K562 (cell line): ENCODE data around the gene GALNT12. TPM values are rescaled to one million over a fixed set of nuclear protein-coding genes. Genes with fewer than 3 reads are reported as not detected.

Experiments used
- ATAC-seq: fragments of 200-7000 bp; cut with Tn5 transposase; 3 replicates; pipeline ENCODE4 v1.9.1; 2020; ENCODE audit warnings: moderate library complexity
- BruUV-seq: library from RNA; stranded (reverse); fragments of 400-500 nt; replicated peaks from 2 replicates; lab custom pipeline; 2021; lab: Mats Ljungman, UMichigan
- CTCF ChIA-PET: fragments of 300-600 bp; formaldehyde crosslinking; extraction: SDS; loops from one replicate; lab custom pipeline; 2021; ENCODE audit warnings: low intra/inter-chr PET ratio; lab: Yijun Ruan, JAX
- POLR2A ChIA-PET: fragments of 300-600, 350-650 bp; sonication (Branson Sonifier 250); formaldehyde crosslinking; extraction: SDS; loops from one replicate; lab custom pipeline; 2021; ENCODE audit warnings: antibody characterized with exemption, inconsistent platforms; lab: Yijun Ruan, JAX
- DNase-seq, 4 experiments: peaks; one replicate each; pipeline versions ENCODE4 v3.0.0 to v3.0.0-alpha.2; 2011 to 2018; ENCODE audit warnings: low spot score in 3 of 4, mixed read lengths in 3 of 4; ENCODE audit errors: extremely low read depth in 1 of 4
- FAIRE-seq: peaks from 2 replicates; lab custom pipeline; 2011; peaks lifted over from hg19 to GRCh38; lab: Jason Lieb, UNC
- H2AFZ ChIP-seq: 2 replicates; pipeline ENCODE4 v1.6.0; 2011; ENCODE audit warnings: low read depth, low read length, control low read depth, inconsistent platforms
- H3K27ac ChIP-seq: fragments of 200-600 bp; 3 replicates; pipeline ENCODE4 v1.8.0; 2011; ENCODE audit warnings: low read depth, mild to moderate bottlenecking, control low read depth, inconsistent platforms, low read length, moderate library complexity, mixed read lengths; ENCODE audit errors: extremely low read depth
- H3K27me3 ChIP-seq, 2 experiments: fragments of 300-600 bp in 1 of 2; 2 replicates in 1 of 2; 3 replicates in 1 of 2; pipeline versions ENCODE4 v1.6.0 to v1.8.0; 2011; ENCODE audit warnings: inconsistent platforms in 2 of 2, low read length in 2 of 2, mild to moderate bottlenecking in 1 of 2, mixed read lengths in 1 of 2, moderate library complexity in 1 of 2; ENCODE audit not compliant: control insufficient read depth in 2 of 2, insufficient read depth in 2 of 2
- H3K36me3 ChIP-seq: fragments of 300-600 bp; 3 replicates; pipeline ENCODE4 v1.8.0; 2011; ENCODE audit warnings: mild to moderate bottlenecking, low read length, inconsistent platforms; ENCODE audit not compliant: control insufficient read depth, insufficient read depth
- H3K4me1 ChIP-seq, 2 experiments: fragments of 200-600 bp in 1 of 2; replicated peaks in 1 of 2; 2 replicates in 1 of 2; 3 replicates in 1 of 2; pipeline versions ENCODE4 v1.5.1 to v1.8.0; 2011; ENCODE audit warnings: inconsistent platforms in 2 of 2, low read length in 2 of 2, mild to moderate bottlenecking in 1 of 2, mixed read lengths in 1 of 2, moderate library complexity in 1 of 2; ENCODE audit not compliant: control insufficient read depth in 2 of 2, insufficient read depth in 2 of 2
- H3K4me2 ChIP-seq: 2 replicates; pipeline ENCODE4 v1.6.1; 2011; ENCODE audit warnings: low read length, control low read depth, inconsistent platforms, mixed read lengths; ENCODE audit not compliant: insufficient read depth
- H3K4me3 ChIP-seq: fragments of 200-600 bp; sonication (generic), shearing (Covaris generic); 2 replicates; pipeline ENCODE4 v1.5.1; 2016; ENCODE audit warnings: control low read depth, inconsistent platforms
- H3K79me2 ChIP-seq: fragments of 200-600 bp; 3 replicates; pipeline ENCODE4 v1.8.0; 2011; ENCODE audit warnings: low read length, inconsistent platforms; ENCODE audit not compliant: control insufficient read depth, insufficient read depth
- H3K9ac ChIP-seq, 2 experiments: 2 replicates each; pipeline versions ENCODE4 v1.6.0 to v1.6.1; 2011; ENCODE audit warnings: low read depth in 2 of 2, low read length in 2 of 2, control low read depth in 1 of 2, inconsistent platforms in 1 of 2, mild to moderate bottlenecking in 1 of 2, mixed read lengths in 1 of 2; ENCODE audit not compliant: insufficient read depth in 1 of 2
- H3K9me1 ChIP-seq: one replicate; pipeline ENCODE4 v1.6.0; 2011; ENCODE audit warnings: inconsistent platforms, mild to moderate bottlenecking, low read length, moderate library complexity; ENCODE audit not compliant: control insufficient read depth, insufficient read depth
- H3K9me3 ChIP-seq: replicated peaks from 2 replicates; pipeline ENCODE4 v1.5.1; 2011; ENCODE audit warnings: low read depth, low read length, inconsistent platforms; ENCODE audit not compliant: control insufficient read depth, insufficient read depth
- H4K20me1 ChIP-seq: replicated peaks from 2 replicates; pipeline ENCODE4 v1.6.1; 2011; ENCODE audit warnings: low read length, inconsistent platforms, mixed read lengths; ENCODE audit not compliant: control insufficient read depth, insufficient read depth
- CHD4 ChIP-seq: fragments of 200-600 bp; sonication (generic); IDR thresholded peaks from 3 replicates; pipeline ENCODE4 v1.6.1; 2012; ENCODE audit warnings: low read depth, mild to moderate bottlenecking, mixed read lengths, low read length, inconsistent platforms; ENCODE audit not compliant: insufficient read depth, insufficient replicate concordance, poor library complexity, severe bottlenecking
- CREBBP ChIP-seq: IDR thresholded peaks from one replicate; pipeline ENCODE4 v1.6.1; 2012; ENCODE audit warnings: low read depth, mild to moderate bottlenecking, control low read depth, inconsistent platforms, low read length
- LCOR ChIP-seq: sonication (generic); formaldehyde crosslinking; IDR thresholded peaks from 2 replicates; pipeline ENCODE4 v1.8.0; 2022; ENCODE audit warnings: mild to moderate bottlenecking, missing genetic modification reagents
- NCOA4 ChIP-seq: fragments of 450-650 bp; IDR thresholded peaks from 2 replicates; pipeline ENCODE4 v1.6.1; 2018; ENCODE audit warnings: mild to moderate bottlenecking; ENCODE audit not compliant: partially characterized antibody
- NFXL1 ChIP-seq: fragments of 450-650 bp; formaldehyde crosslinking; IDR thresholded peaks from 2 replicates; pipeline ENCODE4 v1.4.0; 2021; ENCODE audit warnings: mild to moderate bottlenecking
- RFX7 ChIP-seq: fragments of 250-450 bp; sonication (Bioruptor Pico); IDR thresholded peaks from 2 replicates; pipeline ENCODE4 v1.5.1; 2021; ENCODE audit warnings: mild to moderate bottlenecking
- TEAD1 ChIP-seq, 2 experiments: fragments of 450-650 bp in 1 of 2; sonication (generic) in 1 of 2; formaldehyde crosslinking; IDR thresholded peaks; 2 replicates each; pipeline versions ENCODE4 v1.4.0 to v1.8.0; 2020 to 2022; ENCODE audit warnings: mild to moderate bottlenecking in 2 of 2, missing genetic modification reagents in 1 of 2
- ZNF507 ChIP-seq: conservative IDR thresholded peaks from 2 replicates; pipeline ENCODE4 v1.6.1; 2017; ENCODE audit warnings: missing genetic modification characterization, missing compliant biosample characterization
- ZNF696 ChIP-seq: fragments of 250-450 bp; sonication (Bioruptor Pico); conservative IDR thresholded peaks from 2 replicates; pipeline ENCODE4 v1.4.0; 2020; ENCODE audit warnings: mild to moderate bottlenecking, moderate library complexity
- ZNF778 ChIP-seq: fragments of 450-650 bp; formaldehyde crosslinking; IDR thresholded peaks from 2 replicates; pipeline ENCODE4 v1.4.0; 2020; ENCODE audit warnings: mild to moderate bottlenecking, moderate library complexity
- ZNF785 ChIP-seq: fragments of 250-450 bp; sonication (Bioruptor Pico); IDR thresholded peaks from 2 replicates; pipeline ENCODE4 v1.4.0; 2020; ENCODE audit warnings: mild to moderate bottlenecking
- WGBS: fragments of 100-300 bp; shearing (Covaris generic); methylation state at CpG from one replicate; pipeline ENCODE4 v1.1.6; 2016; ENCODE audit warnings: low coverage, mixed read lengths; ENCODE audit not compliant: insufficient coverage; ENCODE audit errors: missing lambda C conversion rate; 5-methylcytosine and 5-hydroxymethylcytosine counted together
- in situ Hi-C: fragments of 300-500 bp; cut with MboI; formaldehyde crosslinking; loops from 4 replicates; pipeline ENCODE4 v1.15.0; 2018; ENCODE audit warnings: inconsistent platforms, mixed read lengths
- intact Hi-C: fragments of 100-400 bp; cut with micrococcal nuclease; formaldehyde crosslinking; loops from 2 replicates; pipeline ENCODE4 v1.14.2; 2022
- polyA plus RNA-seq, 8 experiments: library from polyadenylated mRNA; depleted of rRNA in 4 of 8; stranded (reverse) in 5 of 8; unstranded in 3 of 8; fragments of >200 nt; fragmentation: Nextera tagmentation in 2 of 8; fragmentation: Illumina TruSeq in 1 of 8; extraction: Ambion mirVana in 2 of 8; extraction: Trizol in 1 of 8; gene quantifications; 2 replicates each; pipeline versions ENCODE4 v1.2.1 to v1.2.3, GENCODE V29; 2011 to 2014; ENCODE audit warnings: inconsistent platforms in 1 of 8, missing spikeins in 1 of 8
- total RNA-seq, 7 experiments: library from RNA; depleted of rRNA in 6 of 7; stranded (reverse); fragments of >200 nt in 6 of 7; fragmentation: Illumina TruSeq in 2 of 7; extraction: Trizol in 2 of 7; gene quantifications; 2 replicates each; pipeline versions ENCODE4 v1.2.1 to v1.2.3, GENCODE V29; 2011 to 2021; ENCODE audit warnings: low replicate concordance in 1 of 7
- TF ChIP-seq, protein P1 (sequence below): sonication (generic); formaldehyde crosslinking; IDR thresholded peaks from 2 replicates; pipeline ENCODE4 v1.8.0; 2022; ENCODE audit warnings: missing genetic modification reagents, mild to moderate bottlenecking, borderline replicate concordance
- TF ChIP-seq, protein P2 (sequence below), 3 experiments: IDR thresholded peaks in 2 of 3; conservative IDR thresholded peaks in 1 of 3; 2 replicates each; pipeline ENCODE4 v1.5.1; 2011 to 2012; ENCODE audit warnings: low read length in 3 of 3, mild to moderate bottlenecking in 3 of 3, control low read depth in 2 of 3, improper control_type of control experiment in 1 of 3, inconsistent platforms in 1 of 3, low read depth in 1 of 3, mixed read lengths in 1 of 3, moderate library complexity in 1 of 3; ENCODE audit not compliant: insufficient read depth in 2 of 3
- TF ChIP-seq, protein P3 (sequence below): fragments of 450-650 bp; conservative IDR thresholded peaks from 2 replicates; pipeline ENCODE4 v1.6.1; 2016; ENCODE audit warnings: missing genetic modification characterization, low read depth, mild to moderate bottlenecking, missing compliant biosample characterization, moderate library complexity
- TF ChIP-seq, protein P4 (sequence below): fragments of 450-650 bp; IDR thresholded peaks from 2 replicates; pipeline ENCODE4 v1.6.1; 2016; ENCODE audit warnings: antibody characterized with exemption

The GALNT12 gene
- total and polyA plus RNA-seq, 9 of the 15 experiments (the other 6 are each of a cell fraction or from before 2014, with no cell fraction given): 29.7 to 82.9 (median 44.2) TPM

DNA sequence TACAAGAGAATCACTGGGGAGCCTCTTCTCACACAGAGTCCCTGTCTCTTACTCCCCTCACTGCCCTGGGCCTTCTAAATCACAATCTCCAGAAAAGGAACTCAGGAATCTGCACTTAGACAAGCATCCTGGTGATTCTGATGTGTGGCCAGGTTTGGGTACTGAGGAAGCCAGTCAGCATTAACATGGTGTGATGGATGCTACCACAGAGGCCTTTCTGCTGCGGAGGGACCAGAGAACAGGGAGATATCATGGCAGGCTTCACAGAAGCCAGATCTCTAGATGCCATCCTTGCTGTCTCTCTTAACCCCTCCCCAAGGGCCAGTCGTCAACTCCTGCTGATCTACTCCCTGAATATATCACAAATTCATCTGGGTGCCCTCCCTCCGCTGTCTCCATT is 12.7 kb upstream of the GALNT12 start:
- peaks cover 42% of the 10 kb centered on the region for H3K36me3 ChIP-seq
- H2AFZ ChIP-seq: no peak overlapping the region
- peaks cover 35 to 38% of the 10 kb centered on the region in 2 experiments; a peak in 4 of 5 replicates for H3K4me1 ChIP-seq
- BruUV-seq: no TSS peak
- WGBS: 38% methylated on average over 3 of the region's 3 CpGs
- H3K79me2 ChIP-seq: peaks cover 58% of the 10 kb centered on the region
- peaks cover 23% of the 10 kb centered on the region; the same call in 1 of the 2 replicates for H4K20me1 ChIP-seq
- peaks cover 17% of the 10 kb centered on the region for H3K9me1 ChIP-seq
- H3K4me3 ChIP-seq: peak overlapping the region; percentile 66; the same call in 1 of the 2 replicates
- ATAC-seq: no peak
- no peak overlapping the region for H3K27ac ChIP-seq
- H3K9ac ChIP-seq: peak overlapping the region; percentile 70; a peak in 2 of 4 replicates
- no peak for TF ChIP-seq ZNF778
- TF ChIP-seq, protein P1, sequence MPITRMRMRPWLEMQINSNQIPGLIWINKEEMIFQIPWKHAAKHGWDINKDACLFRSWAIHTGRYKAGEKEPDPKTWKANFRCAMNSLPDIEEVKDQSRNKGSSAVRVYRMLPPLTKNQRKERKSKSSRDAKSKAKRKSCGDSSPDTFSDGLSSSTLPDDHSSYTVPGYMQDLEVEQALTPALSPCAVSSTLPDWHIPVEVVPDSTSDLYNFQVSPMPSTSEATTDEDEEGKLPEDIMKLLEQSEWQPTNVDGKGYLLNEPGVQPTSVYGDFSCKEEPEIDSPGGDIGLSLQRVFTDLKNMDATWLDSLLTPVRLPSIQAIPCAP: no peak
- no peak for TF ChIP-seq LCOR (CRISPR knock-in tag)
- TF ChIP-seq ZNF785: no peak
- TF ChIP-seq, protein P2, sequence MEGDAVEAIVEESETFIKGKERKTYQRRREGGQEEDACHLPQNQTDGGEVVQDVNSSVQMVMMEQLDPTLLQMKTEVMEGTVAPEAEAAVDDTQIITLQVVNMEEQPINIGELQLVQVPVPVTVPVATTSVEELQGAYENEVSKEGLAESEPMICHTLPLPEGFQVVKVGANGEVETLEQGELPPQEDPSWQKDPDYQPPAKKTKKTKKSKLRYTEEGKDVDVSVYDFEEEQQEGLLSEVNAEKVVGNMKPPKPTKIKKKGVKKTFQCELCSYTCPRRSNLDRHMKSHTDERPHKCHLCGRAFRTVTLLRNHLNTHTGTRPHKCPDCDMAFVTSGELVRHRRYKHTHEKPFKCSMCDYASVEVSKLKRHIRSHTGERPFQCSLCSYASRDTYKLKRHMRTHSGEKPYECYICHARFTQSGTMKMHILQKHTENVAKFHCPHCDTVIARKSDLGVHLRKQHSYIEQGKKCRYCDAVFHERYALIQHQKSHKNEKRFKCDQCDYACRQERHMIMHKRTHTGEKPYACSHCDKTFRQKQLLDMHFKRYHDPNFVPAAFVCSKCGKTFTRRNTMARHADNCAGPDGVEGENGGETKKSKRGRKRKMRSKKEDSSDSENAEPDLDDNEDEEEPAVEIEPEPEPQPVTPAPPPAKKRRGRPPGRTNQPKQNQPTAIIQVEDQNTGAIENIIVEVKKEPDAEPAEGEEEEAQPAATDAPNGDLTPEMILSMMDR (IDR thresholded peaks at IDR 0.05 in 2 of 3, conservative IDR thresholded peaks at IDR 0.05 in 1 of 3; ENCODE audit: insufficient read depth in 2 of 3, low read depth in 1 of 3, low read length in 3 of 3): no peak
- TF ChIP-seq, protein P3, sequence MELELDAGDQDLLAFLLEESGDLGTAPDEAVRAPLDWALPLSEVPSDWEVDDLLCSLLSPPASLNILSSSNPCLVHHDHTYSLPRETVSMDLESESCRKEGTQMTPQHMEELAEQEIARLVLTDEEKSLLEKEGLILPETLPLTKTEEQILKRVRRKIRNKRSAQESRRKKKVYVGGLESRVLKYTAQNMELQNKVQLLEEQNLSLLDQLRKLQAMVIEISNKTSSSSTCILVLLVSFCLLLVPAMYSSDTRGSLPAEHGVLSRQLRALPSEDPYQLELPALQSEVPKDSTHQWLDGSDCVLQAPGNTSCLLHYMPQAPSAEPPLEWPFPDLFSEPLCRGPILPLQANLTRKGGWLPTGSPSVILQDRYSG: no peak
- no peak for TF ChIP-seq NCOA4
- no peak for TF ChIP-seq ZNF507 (tag)
- no peak for TF ChIP-seq CREBBP
- TF ChIP-seq NFXL1: no peak
- TF ChIP-seq TEAD1 (CRISPR knock-in tag; IDR thresholded peaks at IDR 0.05): no peak
- TF ChIP-seq, protein P4, sequence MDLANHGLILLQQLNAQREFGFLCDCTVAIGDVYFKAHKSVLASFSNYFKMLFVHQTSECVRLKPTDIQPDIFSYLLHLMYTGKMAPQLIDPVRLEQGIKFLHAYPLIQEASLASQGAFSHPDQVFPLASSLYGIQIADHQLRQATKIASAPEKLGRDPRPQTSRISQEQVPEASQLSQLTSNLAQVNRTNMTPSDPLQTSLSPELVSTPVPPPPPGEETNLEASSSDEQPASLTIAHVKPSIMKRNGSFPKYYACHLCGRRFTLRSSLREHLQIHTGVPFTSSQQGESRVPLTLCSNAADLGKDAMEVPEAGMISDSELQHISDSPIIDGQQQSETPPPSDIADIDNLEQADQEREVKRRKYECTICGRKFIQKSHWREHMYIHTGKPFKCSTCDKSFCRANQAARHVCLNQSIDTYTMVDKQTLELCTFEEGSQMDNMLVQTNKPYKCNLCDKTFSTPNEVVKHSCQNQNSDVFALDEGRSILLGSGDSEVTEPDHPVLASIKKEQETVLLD: no peak
- TF ChIP-seq RFX7 (CRISPR knock-in tag): no peak
- TF ChIP-seq ZNF696 (CRISPR knock-in tag): no peak
- TF ChIP-seq CHD4: no peak
- ChIA-PET CTCF (interaction anchor here (1.3 kb wide), 1 partner anchor 871 kb away, joined by 3 read pairs; no protein-coding TSS in a partner anchor), POLR2A (no interaction called here)
- H3K4me2 ChIP-seq: peak overlapping the region; percentile 83
- H3K27me3 ChIP-seq: no peaks in the 10 kb centered on the region
- no peak for DNase-seq
- H3K9me3 ChIP-seq: no peaks in the 10 kb centered on the region; the same call in 1 of the 2 replicates
- in situ Hi-C loops: loop anchor here (25.0 kb wide), 1 partner anchor 883 kb away; the partner anchor contains the start of gene TRMO
- intact Hi-C loops: loop anchor here (5.0 kb wide), 1 partner anchor 37 kb away; no protein-coding TSS in a partner anchor
- peak; percentile 29 for FAIRE-seq
